ENCODE measurements around the gene CD151.

GRCh38 chr11:883527-883926 lies 50.8 kb downstream of the CD151 start:
- TF ChIP-seq POLR2A (IDR thresholded peaks at IDR 0.05) (no peak), CTCF (IDR thresholded peaks at IDR 0.05) (no peak), EP300 (IDR thresholded peaks at IDR 0.05) (no peak)

Data from gastroesophageal sphincter (tissue), 3 donors.